HG03095 (cell line): ENCODE measurements around the gene GNG3.

Experiments used
- ATAC-seq: cut with Tn5 transposase; IDR thresholded peaks from one replicate; pipeline ENCODE4 v1.9.1; 2021; ENCODE audit warnings: moderate library complexity; ENCODE audit not compliant: unreplicated experiment

Gene GNG3

GRCh38 chr11:62753736-62754603 lies 46.5 kb downstream of the GNG3 start, which contains the start of gene ZBTB3:
TSS of gene ZBTB3 (minus strand) at chr11:62754160. CDS start at chr11:62753664, 496 bp downstream.
- ATAC-seq: peak; percentile 90

GRCh38 chr11:62755086-62755615 lies 47.7 kb downstream of the GNG3 start:
- ATAC-seq: no peak

GRCh38 chr11:62757846-62758788 lies 50.6 kb downstream of the GNG3 start:
- ATAC-seq: no peak
